Breast epithelium (tissue), 4 donors: ENCODE measurements around the gene APLP2. TPM values are rescaled to one million over a fixed set of nuclear protein-coding genes. Genes with fewer than 3 reads are reported as not detected.
A peak's percentile ranks its signal among the peaks of the same experiment; 100 is the strongest.

Source experiments
- DNase-seq, 2 donors: peaks; one replicate each; pipeline ENCODE4 v3.0.0-alpha.2; 2019; ENCODE audit warnings: low spot score in 2 of 2
- H3K27ac ChIP-seq, 2 donors: fragments of 200-600 bp; sonication (generic) in 1 of 2; one replicate each; pipeline ENCODE4 v1.5.1; 2016 to 2019; ENCODE audit warnings: mild to moderate bottlenecking in 1 of 2
- H3K27me3 ChIP-seq, 2 donors: fragments of 200-600 bp; sonication (generic) in 1 of 2; one replicate each; pipeline versions ENCODE4 v1.5.1 to v1.6.0; 2017 to 2019; ENCODE audit warnings: control low read depth in 1 of 2, mild to moderate bottlenecking in 1 of 2
- H3K36me3 ChIP-seq: fragments of 200-600 bp; one replicate; pipeline ENCODE4 v1.5.1; 2019
- H3K4me1 ChIP-seq, 2 donors: fragments of 200-600 bp; sonication (generic); one replicate each; pipeline ENCODE4 v1.5.1; 2016 to 2019; ENCODE audit warnings: control low read depth in 1 of 2
- H3K4me3 ChIP-seq, 3 donors: fragments of 200-600 bp; sonication (generic); 1 replicate in 2 of 3; 2 replicates in 1 of 3; pipeline ENCODE4 v1.5.1; 2016 to 2019; ENCODE audit warnings: mild to moderate bottlenecking in 3 of 3, moderate library complexity in 2 of 3
- H3K9me3 ChIP-seq, 2 donors: fragments of 200-600 bp; sonication (generic) in 1 of 2; one replicate each; pipeline ENCODE4 v1.5.1; 2016 to 2019; ENCODE audit warnings: control low read depth in 1 of 2
- CTCF ChIP-seq, 3 donors: fragments of 450-650 bp; IDR thresholded peaks; one replicate each; pipeline ENCODE4 v1.5.1; 2016 to 2017; ENCODE audit warnings: antibody characterized with exemption in 3 of 3, mild to moderate bottlenecking in 3 of 3, moderate library complexity in 3 of 3
- POLR2A ChIP-seq: fragments of 450-650 bp; IDR thresholded peaks from one replicate; pipeline ENCODE4 v1.6.1; 2016; ENCODE audit warnings: antibody characterized with exemption, mild to moderate bottlenecking, moderate library complexity
- POLR2AphosphoS5 ChIP-seq, 3 donors: sonication (generic); formaldehyde crosslinking; IDR thresholded peaks; one replicate each; pipeline ENCODE4 v1.6.1; 2017; ENCODE audit warnings: antibody characterized with exemption in 3 of 3
- intact Hi-C: fragments of 100-400 bp; cut with DNase I; formaldehyde crosslinking; loops from one replicate; pipeline ENCODE4 v1.15.1; 2023; ENCODE audit warnings: low total_unique reads
- total RNA-seq, 3 donors: library from RNA; depleted of rRNA; stranded (reverse); fragments of >200 nt; gene quantifications; one replicate each; pipeline ENCODE4 v1.1.0, GENCODE V29; 2016

Gene APLP2
- total RNA-seq, 3 donors from 2014 or later, result 305 to 560 (median 418) TPM

DNA sequence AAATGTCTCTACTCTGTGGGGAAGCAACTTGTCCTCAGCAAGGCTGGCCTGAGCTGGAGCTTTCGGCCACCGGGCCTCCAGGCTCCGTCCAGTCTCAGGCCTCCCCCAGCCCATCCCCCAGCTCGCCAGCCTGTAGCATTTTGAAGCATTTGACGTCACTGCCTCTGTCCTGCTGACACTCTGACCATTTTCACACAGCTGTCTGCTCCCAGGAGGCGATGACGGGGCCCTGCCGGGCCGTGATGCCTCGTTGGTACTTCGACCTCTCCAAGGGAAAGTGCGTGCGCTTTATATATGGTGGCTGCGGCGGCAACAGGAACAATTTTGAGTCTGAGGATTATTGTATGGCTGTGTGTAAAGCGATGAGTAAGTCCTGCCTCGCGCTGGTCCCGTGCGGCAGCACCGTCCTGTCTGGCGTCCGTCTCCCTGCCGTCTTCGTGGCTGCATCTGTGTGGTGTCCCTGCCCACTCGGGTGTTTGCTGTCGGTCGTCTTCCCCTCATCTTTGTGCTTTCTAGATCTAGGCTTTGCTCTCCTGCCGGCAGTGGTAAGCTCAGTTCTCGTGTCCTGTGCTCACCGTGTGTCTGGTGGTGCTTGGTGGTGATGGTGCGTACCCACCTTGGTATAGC, 53.8 kb downstream of the APLP2 start:
- H3K4me1 ChIP-seq, result peaks cover 4 to 9% of the 10 kb centered on the region in 2 donors
- intact Hi-C loops, result no loop called here
- H3K4me3 ChIP-seq, result no peak overlapping the region
- H3K27me3 ChIP-seq, result no peaks in the 10 kb centered on the region
- no peaks in the 10 kb centered on the region for H3K9me3 ChIP-seq
- no peak for DNase-seq
- H3K36me3 ChIP-seq, result no peaks in the 10 kb centered on the region
- H3K27ac ChIP-seq, result peak overlapping the region; percentile 78 to 82
- TF ChIP-seq CTCF (IDR thresholded peaks at IDR 0.05) (no peak), POLR2AphosphoS5 (IDR thresholded peaks at IDR 0.05) (no peak), POLR2A (no peak)

- no peak overlapping the region for H3K4me3 ChIP-seq
- intact Hi-C loops, result no loop called here
- no peaks in the 10 kb centered on the region for H3K36me3 ChIP-seq
- DNase-seq, result peak in 1 of 2 donors; percentile 68
- peak overlapping the region; percentile 78 to 82 for H3K27ac ChIP-seq
- no peaks in the 10 kb centered on the region for H3K27me3 ChIP-seq
- TF ChIP-seq POLR2A (no peak), POLR2AphosphoS5 (IDR thresholded peaks at IDR 0.05) (peak; percentile 33 to 67 (median 59))
- H3K9me3 ChIP-seq, result no peaks in the 10 kb centered on the region
- H3K4me1 ChIP-seq, result peaks cover 4 to 9% of the 10 kb centered on the region in 2 donors
These were observed 54.4 kb downstream of the APLP2 start for GRCh38 chr11:130124096-130124495.

GRCh38 chr11:130125638-130126037, 55.9 kb downstream of the APLP2 start:
- Histone ChIP-seq H3K27ac (no peak overlapping the region), H3K9me3 (no peaks in the 10 kb centered on the region), H3K27me3 (no peaks in the 10 kb centered on the region), H3K36me3 (peaks cover 6% of the 10 kb centered on the region), H3K4me1 (peaks cover 4 to 9% of the 10 kb centered on the region in 2 donors), H3K4me3 (no peak overlapping the region)
- TF ChIP-seq CTCF (IDR thresholded peaks at IDR 0.05) (no peak), POLR2AphosphoS5 (IDR thresholded peaks at IDR 0.05) (no peak), POLR2A (no peak)
- intact Hi-C loops, result no loop called here
- no peak for DNase-seq

DNA sequence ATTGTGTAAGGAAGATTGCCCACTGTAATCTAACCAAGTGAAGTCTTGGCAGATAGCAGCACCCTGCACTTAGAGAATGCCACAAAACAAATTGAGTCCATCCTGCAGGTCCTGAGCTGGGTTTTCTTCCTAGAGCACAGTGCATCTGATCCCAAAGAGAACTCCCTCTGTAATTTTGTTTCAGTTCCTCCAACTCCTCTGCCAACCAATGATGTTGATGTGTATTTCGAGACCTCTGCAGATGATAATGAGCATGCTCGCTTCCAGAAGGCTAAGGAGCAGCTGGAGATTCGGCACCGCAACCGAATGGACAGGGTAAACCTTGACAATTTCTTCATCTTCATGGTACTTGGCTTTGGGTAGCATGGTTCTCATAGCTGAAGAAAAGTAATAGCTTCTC, 56.8 kb downstream of the APLP2 start:
- intact Hi-C loops, result no loop called here
- no peaks in the 10 kb centered on the region for H3K9me3 ChIP-seq
- no peak for DNase-seq
- H3K36me3 ChIP-seq, result peaks cover 6% of the 10 kb centered on the region
- peaks cover 4 to 9% of the 10 kb centered on the region in 2 donors for H3K4me1 ChIP-seq
- H3K4me3 ChIP-seq, result no peak overlapping the region
- no peak overlapping the region for H3K27ac ChIP-seq
- no peak for TF ChIP-seq POLR2AphosphoS5 (IDR thresholded peaks at IDR 0.05)
- no peak for TF ChIP-seq CTCF (IDR thresholded peaks at IDR 0.05)
- no peak for TF ChIP-seq POLR2A
- no peaks in the 10 kb centered on the region for H3K27me3 ChIP-seq

- peaks cover 6% of the 10 kb centered on the region for H3K36me3 ChIP-seq
- TF ChIP-seq CTCF (IDR thresholded peaks at IDR 0.05) (no peak), POLR2AphosphoS5 (IDR thresholded peaks at IDR 0.05) (no peak), POLR2A (no peak)
- H3K4me3 ChIP-seq, result no peak overlapping the region
- intact Hi-C loops, result no loop called here
- no peaks in the 10 kb centered on the region for H3K9me3 ChIP-seq
- H3K27ac ChIP-seq, result no peak overlapping the region
- H3K4me1 ChIP-seq, result peaks cover 4 to 9% of the 10 kb centered on the region in 2 donors
- no peaks in the 10 kb centered on the region for H3K27me3 ChIP-seq
- no peak for DNase-seq
These were observed 57.8 kb downstream of the APLP2 start for GRCh38 chr11:130127509-130127908.
